HL-60/S4 treated with retinoic acid at 250 ng/mL for 4 days and 3 days (cell line): ENCODE measurements around the gene ZNF202.
"Not testable (repeated sequence)": the region's sequence is repeated elsewhere in the genome, so short reads cannot be mapped to it uniquely, and the experiment has no call there.

Source experiments
- in situ Hi-C: fragments of 300-500 bp; cut with MboI; formaldehyde crosslinking; loops from 2 replicates; pipeline ENCODE4 v1.7.0; 2022; ENCODE audit warnings: low sequenced_read_pairs

The ZNF202 gene

GRCh38 chr11:123742031-123742723, 717 bp upstream of the ZNF202 start:
- in situ Hi-C loops: no loop called here

- in situ Hi-C loops: no loop called here
These were observed 687 bp downstream of the ZNF202 start for GRCh38 chr11:123740787-123741158.

- in situ Hi-C loops: no loop called here
These were observed 3.1 kb downstream of the ZNF202 start for GRCh38 chr11:123738374-123738773.

- in situ Hi-C loops: no loop called here
These were observed 4.7 kb downstream of the ZNF202 start for GRCh38 chr11:123736769-123737168.

GRCh38 chr11:123729602-123730001, 11.9 kb downstream of the ZNF202 start:
- in situ Hi-C loops: no loop called here

GRCh38 chr11:123725995-123726655, 15.3 kb downstream of the ZNF202 start:
- in situ Hi-C loops: no loop called here

- in situ Hi-C loops: no loop called here
These were observed 22.0 kb downstream of the ZNF202 start for GRCh38 chr11:123719452-123719851.

- in situ Hi-C loops: no loop called here
These were observed 23.0 kb downstream of the ZNF202 start for GRCh38 chr11:123718469-123718868.

GRCh38 chr11:123718063-123718462, 23.4 kb downstream of the ZNF202 start:
- in situ Hi-C loops: no loop called here

GRCh38 chr11:123712627-123713026, 28.8 kb downstream of the ZNF202 start:
- in situ Hi-C loops: not testable (repeated sequence)

- in situ Hi-C loops: no loop called here
These were observed 33.8 kb downstream of the ZNF202 start for GRCh38 chr11:123707606-123708205.

GRCh38 chr11:123707206-123707605, 34.3 kb downstream of the ZNF202 start:
- in situ Hi-C loops: no loop called here

GRCh38 chr11:123704341-123704740, 37.1 kb downstream of the ZNF202 start:
- in situ Hi-C loops: no loop called here

GRCh38 chr11:123702696-123703095, 38.8 kb downstream of the ZNF202 start:
- in situ Hi-C loops: no loop called here

GRCh38 chr11:123702139-123702538, 39.3 kb downstream of the ZNF202 start:
- in situ Hi-C loops: no loop called here

GRCh38 chr11:123700772-123701171, 40.7 kb downstream of the ZNF202 start:
- in situ Hi-C loops: no loop called here

- in situ Hi-C loops: no loop called here
These were observed 42.8 kb downstream of the ZNF202 start for GRCh38 chr11:123698546-123699127.

- in situ Hi-C loops: no loop called here
These were observed 45.3 kb downstream of the ZNF202 start for GRCh38 chr11:123696183-123696582.

- in situ Hi-C loops: no loop called here
These were observed 46.2 kb downstream of the ZNF202 start for GRCh38 chr11:123695231-123695630.

GRCh38 chr11:123694551-123694950, 46.9 kb downstream of the ZNF202 start:
- in situ Hi-C loops: no loop called here

- in situ Hi-C loops: no loop called here
These were observed 48.5 kb downstream of the ZNF202 start for GRCh38 chr11:123692961-123693360.

- in situ Hi-C loops: no loop called here
These were observed 51.0 kb downstream of the ZNF202 start for GRCh38 chr11:123690485-123690884.
